HepG2 (cell line): ENCODE data around the gene KIAA2012. TPM values are rescaled to one million over a fixed set of nuclear protein-coding genes. Genes with fewer than 3 reads are reported as not detected.
A peak's percentile ranks its signal among the peaks of the same experiment; 100 is the strongest.

Experiments used
- ATAC-seq: fragments of 200-7000 bp; cut with Tn5 transposase; 3 replicates; pipeline ENCODE4 v1.9.1; 2020; ENCODE audit warnings: mild to moderate bottlenecking, moderate library complexity
- BruUV-seq: library from RNA; stranded (reverse); fragments of 400-500 nt; replicated peaks from 2 replicates; lab custom pipeline; 2021; lab: Mats Ljungman, UMichigan
- CTCF ChIA-PET: fragments of 300-600 bp; formaldehyde crosslinking; extraction: SDS; loops from one replicate; lab custom pipeline; 2021; ENCODE audit warnings: low total read pairs, inconsistent platforms, low intra/inter-chr PET ratio; lab: Yijun Ruan, JAX
- POLR2A ChIA-PET: fragments of 350-600 bp; sonication (Branson Sonifier 250); formaldehyde crosslinking; loops from one replicate; lab custom pipeline; 2020; ENCODE audit warnings: antibody characterized with exemption, inconsistent platforms; lab: Yijun Ruan, JAX
- DNase-seq: peaks from one replicate; pipeline ENCODE4 v3.0.0-alpha.2; 2015; ENCODE audit warnings: low spot score
- FAIRE-seq: peaks from 3 replicates; lab custom pipeline; 2011; peaks lifted over from hg19 to GRCh38; lab: Jason Lieb, UNC
- H2AFZ ChIP-seq: one replicate; pipeline ENCODE4 v1.6.1; 2011; ENCODE audit warnings: low read length, inconsistent platforms
- H3K27ac ChIP-seq: fragments of 300-600 bp; 3 replicates; pipeline ENCODE4 v1.8.0; 2011; ENCODE audit warnings: mixed run types, mild to moderate bottlenecking, mixed read lengths, low read length, inconsistent platforms; ENCODE audit not compliant: insufficient read depth; ENCODE audit errors: extremely low read length
- H3K27me3 ChIP-seq, 2 experiments: fragments of 200-600 bp in 1 of 2; 2 replicates in 1 of 2; 3 replicates in 1 of 2; pipeline versions ENCODE4 v1.6.0 to v1.8.0; 2011; ENCODE audit warnings: low read length in 2 of 2, mild to moderate bottlenecking in 2 of 2, moderate library complexity in 2 of 2, inconsistent platforms in 1 of 2; ENCODE audit not compliant: insufficient read depth in 2 of 2, control insufficient read depth in 1 of 2
- H3K36me3 ChIP-seq, 2 experiments: fragments of 200-600 bp in 1 of 2; replicated peaks in 1 of 2; 2 replicates in 1 of 2; 3 replicates in 1 of 2; pipeline versions ENCODE4 v1.5.1 to v1.8.0; 2011; ENCODE audit warnings: low read length in 2 of 2, inconsistent platforms in 1 of 2; ENCODE audit not compliant: insufficient read depth in 2 of 2, control insufficient read depth in 1 of 2
- H3K4me1 ChIP-seq: 2 replicates; pipeline ENCODE4 v1.5.1; 2012; ENCODE audit warnings: low read length, inconsistent platforms; ENCODE audit not compliant: insufficient read depth
- H3K4me2 ChIP-seq: 2 replicates; pipeline ENCODE4 v1.6.0; 2011; ENCODE audit warnings: low read depth, low read length, inconsistent platforms
- H3K4me3 ChIP-seq, 3 experiments: fragments of 200-600 bp in 1 of 3; sonication (generic), shearing (Covaris generic) in 1 of 3; replicated peaks in 1 of 3; 2 replicates each; pipeline ENCODE4 v1.5.1; 2011 to 2016; ENCODE audit warnings: low read length in 3 of 3, inconsistent platforms in 2 of 3, low read depth in 2 of 3, mild to moderate bottlenecking in 2 of 3, control low read depth in 1 of 3, mixed read lengths in 1 of 3; ENCODE audit not compliant: insufficient read depth in 1 of 3
- H3K79me2 ChIP-seq: one replicate; pipeline ENCODE4 v1.6.1; 2011; ENCODE audit warnings: low read length, inconsistent platforms; ENCODE audit not compliant: insufficient read depth
- H3K9ac ChIP-seq: 2 replicates; pipeline ENCODE4 v1.6.0; 2011; ENCODE audit warnings: mild to moderate bottlenecking, low read depth, low read length, inconsistent platforms; ENCODE audit not compliant: insufficient read depth
- H3K9me3 ChIP-seq: 2 replicates; pipeline ENCODE4 v1.5.1; 2012; ENCODE audit warnings: mild to moderate bottlenecking, low read length
- H4K20me1 ChIP-seq: 2 replicates; pipeline ENCODE4 v1.6.0; 2011; ENCODE audit warnings: inconsistent platforms, mild to moderate bottlenecking, low read length, moderate library complexity; ENCODE audit not compliant: insufficient read depth
- CTCF ChIP-seq: sonication (generic); formaldehyde crosslinking; IDR thresholded peaks from 2 replicates; pipeline ENCODE4 v1.5.0; 2020; ENCODE audit warnings: mild to moderate bottlenecking, missing genetic modification reagents, moderate library complexity
- MAFG ChIP-seq: sonication (generic); formaldehyde crosslinking; IDR thresholded peaks from 2 replicates; pipeline ENCODE4 v1.5.1; 2020; ENCODE audit warnings: mild to moderate bottlenecking, missing genetic modification reagents
- NFYC ChIP-seq: IDR thresholded peaks from 2 replicates; pipeline ENCODE4 v1.6.1; 2016; ENCODE audit warnings: missing genetic modification reagents, missing compliant biosample characterization
- SIN3A ChIP-seq: IDR thresholded peaks from 2 replicates; pipeline ENCODE4 v1.6.1; 2011; ENCODE audit warnings: low read depth, mild to moderate bottlenecking, control low read depth, low read length, borderline replicate concordance
- STAG1 ChIP-seq: sonication (generic); formaldehyde crosslinking; IDR thresholded peaks from 2 replicates; pipeline ENCODE4 v1.4.0; 2020; ENCODE audit warnings: missing genetic modification reagents
- WGBS: methylation state at CpG from one replicate; pipeline ENCODE4 v1.1.6; 2017; ENCODE audit warnings: low lambda C conversion rate; 5-methylcytosine and 5-hydroxymethylcytosine counted together
- in situ Hi-C: cut with HindIII; loops from 2 replicates; pipeline ENCODE4 v1.10.0; 2017; ENCODE audit warnings: low pct_unique_long_range_greater_than_20kb; ENCODE audit not compliant: extremely low pct_ligation_motif_present
- intact Hi-C: fragments of 100-400 bp; cut with micrococcal nuclease; formaldehyde crosslinking; loops from one replicate; pipeline ENCODE4 v1.10.0; 2022; ENCODE audit not compliant: unreplicated experiment
- polyA plus RNA-seq, 8 experiments: library from polyadenylated mRNA; depleted of rRNA in 3 of 8; stranded (reverse) in 7 of 8; unstranded in 1 of 8; fragments of >200 nt; fragmentation: Illumina TruSeq in 4 of 8; extraction: Trizol in 4 of 8; gene quantifications; 2 replicates each; pipeline versions ENCODE4 v1.2.1 to v1.2.3, GENCODE V29; 2011 to 2016; ENCODE audit warnings: low read depth in 4 of 8, missing spikeins in 1 of 8, mixed read lengths in 1 of 8; ENCODE audit not compliant: insufficient read depth in 1 of 8
- total RNA-seq, 5 experiments: library from RNA; depleted of rRNA; stranded (reverse); fragments of >200 nt; fragmentation: Illumina TruSeq; extraction: Trizol; gene quantifications; 2 replicates each; pipeline ENCODE4 v1.2.3, GENCODE V29; 2016; ENCODE audit warnings: low read depth in 1 of 5

KIAA2012 gene
- total and polyA plus RNA-seq, 2 of the 13 experiments (the other 11 are each of a cell fraction or from before 2014, with no cell fraction given) = not detected

- 4% methylated on average over 2 of the region's 2 CpGs for WGBS
- peak; percentile 21; the same call in 1 of the 2 replicates for TF ChIP-seq CTCF
- TF ChIP-seq NFYC (CRISPR knock-in tag) = no peak
- peak; percentile 33 for TF ChIP-seq STAG1 (CRISPR knock-in tag)
- TF ChIP-seq SIN3A = no peak
- TF ChIP-seq, all 625 proteins: peak for 2
- in situ Hi-C loops (no loop called here), intact Hi-C loops (loop anchor here (1.0 kb wide), 1 partner anchor 196 kb away; no protein-coding TSS in a partner anchor)
- Histone ChIP-seq H2AFZ (no peak overlapping the region), H3K27ac (no peak overlapping the region), H3K9me3 (no peaks in the 10 kb centered on the region), H4K20me1 (no peaks in the 10 kb centered on the region), H3K4me3 (no peak overlapping the region), H3K4me2 (no peak overlapping the region), H3K36me3 (no peaks in the 10 kb centered on the region), H3K4me1 (no peaks in the 10 kb centered on the region), H3K27me3 (peaks cover 0 to 2% of the 10 kb centered on the region in 2 experiments; a peak in 1 of 5 replicates), H3K79me2 (no peaks in the 10 kb centered on the region), H3K9ac (no peak overlapping the region)
- BruUV-seq = no TSS peak
- ATAC-seq = peak; percentile 56
- ChIA-PET POLR2A (no interaction called here), CTCF (no interaction called here)
- no peak for DNase-seq
- FAIRE-seq = no peak
Measured at GRCh38 chr2:202056611-202057010, 16.4 kb upstream of the KIAA2012 start.

DNA sequence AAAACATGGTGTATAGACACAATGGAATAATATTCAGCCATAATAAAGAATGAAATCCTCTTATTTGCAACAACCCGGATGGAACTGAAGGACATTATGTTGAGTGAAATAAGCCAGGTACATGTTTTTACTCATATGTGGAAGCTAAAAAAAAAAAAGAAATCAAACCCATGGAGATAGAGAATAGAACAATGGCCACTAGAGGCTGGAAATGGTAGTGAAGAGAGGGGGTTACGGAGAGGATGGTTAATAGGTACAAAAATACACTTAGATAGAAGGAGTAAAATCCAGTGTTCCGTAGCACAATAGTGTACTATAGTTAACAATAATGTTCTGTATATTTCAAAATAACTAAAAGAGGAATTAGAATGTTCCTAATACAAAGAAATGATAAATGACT lies 12.8 kb upstream of the KIAA2012 start:
- CTCF ChIA-PET = no interaction called here

More for the DNA sequence above, 12.8 kb upstream of the KIAA2012 start:
- H3K27ac ChIP-seq = no peak overlapping the region
- POLR2A ChIA-PET = no interaction called here
- H3K36me3 ChIP-seq = no peaks in the 10 kb centered on the region
- no peaks in the 10 kb centered on the region for H3K4me1 ChIP-seq
- 7% methylated on average over 3 of the region's 3 CpGs for WGBS
- peaks cover 0 to 3% of the 10 kb centered on the region in 2 experiments; a peak in 2 of 5 replicates for H3K27me3 ChIP-seq
- intact Hi-C loops (no loop called here), in situ Hi-C loops (no loop called here)
- TF ChIP-seq STAG1 (CRISPR knock-in tag) (0 out of 2 replicates have a peak, but pooled peaks have one; percentile 24), MAFG (no peak)
- peak; percentile 75 for ATAC-seq
- H2AFZ ChIP-seq = no peak overlapping the region
- H3K9me3 ChIP-seq = no peaks in the 10 kb centered on the region
- no peak for DNase-seq
- no peaks in the 10 kb centered on the region for H3K79me2 ChIP-seq
- no peak overlapping the region for H3K4me3 ChIP-seq
- H4K20me1 ChIP-seq = no peaks in the 10 kb centered on the region
- no peak overlapping the region for H3K9ac ChIP-seq
- BruUV-seq = no TSS peak
- FAIRE-seq = peak; percentile 8
- H3K4me2 ChIP-seq = no peak overlapping the region
